Stimulated activated CD8-positive, alpha-beta memory T cell treated with anti-CD3 and anti-CD28 coated beads, Interleukin-15, amount 100 ng/mL, for 4 hours (primary cell): ENCODE data around the gene SHB.
A peak's percentile ranks its signal among the peaks of the same experiment; 100 is the strongest.

Experiments used
- DNase-seq, 2 donors: peaks; one replicate each; pipeline ENCODE4 v3.0.0-alpha.2; 2020; ENCODE audit warnings: low read depth in 2 of 2

SHB gene

DNA sequence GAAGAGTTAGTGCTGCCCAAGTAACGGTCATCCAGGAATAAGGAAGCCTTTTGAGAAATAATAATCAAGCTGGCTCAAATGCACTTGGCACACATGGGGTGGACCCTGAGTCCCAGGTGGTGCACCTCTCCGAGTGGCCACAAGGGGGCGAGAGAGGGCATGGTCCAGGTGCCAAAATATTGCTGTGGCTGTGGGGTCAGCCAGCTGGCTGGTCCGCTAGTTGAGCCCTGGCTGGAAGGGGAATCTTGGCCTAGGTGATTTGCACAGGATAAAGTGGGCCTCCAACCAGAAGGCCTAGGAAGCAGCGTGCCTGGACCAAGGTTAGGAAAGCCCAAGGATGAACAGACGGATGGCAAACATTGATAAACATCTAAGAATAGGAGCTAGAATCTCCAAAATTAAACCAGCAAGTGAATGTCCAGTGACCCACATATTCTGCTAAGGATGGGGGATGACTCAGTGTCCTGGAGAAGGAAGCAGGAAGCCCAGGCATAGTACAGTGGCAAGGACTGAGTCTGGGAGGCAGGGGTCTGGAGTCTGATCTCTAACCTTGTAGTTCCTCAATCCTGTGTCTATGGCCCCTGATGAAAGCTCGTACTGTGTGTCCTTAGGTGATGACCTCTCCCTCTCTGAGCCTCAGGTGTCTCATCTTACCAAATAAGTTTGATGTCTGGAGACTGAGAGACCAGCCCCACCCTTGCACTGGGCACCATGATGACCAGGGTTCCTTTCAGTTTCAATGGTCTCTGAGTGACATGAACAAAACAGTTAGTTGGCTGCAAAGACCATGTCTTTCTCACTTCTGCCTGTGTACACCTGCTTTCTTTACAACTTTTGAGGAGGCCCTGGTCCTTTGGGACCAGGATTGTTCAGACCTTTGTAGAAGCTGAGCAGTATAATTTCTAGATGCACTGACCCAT, 19.2 kb upstream of the SHB start:
- peak in 1 of 2 donors; percentile 24 for DNase-seq

DNA sequence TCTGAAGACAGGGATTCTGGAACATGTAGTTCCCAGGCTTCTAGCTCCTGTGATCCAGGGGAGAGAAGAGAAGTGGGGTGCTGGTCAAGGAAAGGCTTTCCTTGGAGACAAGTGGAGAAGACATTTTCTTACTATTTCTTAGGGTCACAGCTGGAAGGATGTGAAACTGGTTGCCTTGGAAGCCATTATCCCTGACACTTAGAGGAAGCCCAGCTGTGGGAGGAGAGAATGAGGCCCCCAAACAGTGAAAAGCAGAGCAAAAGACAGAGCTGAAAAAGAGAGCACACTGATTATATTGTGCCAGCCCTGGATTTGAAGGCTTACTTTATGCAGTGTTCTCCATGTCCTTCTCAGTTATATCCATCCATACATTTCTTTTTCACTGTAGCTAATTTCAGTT, 17.5 kb upstream of the SHB start:
- DNase-seq = no peak

DNA sequence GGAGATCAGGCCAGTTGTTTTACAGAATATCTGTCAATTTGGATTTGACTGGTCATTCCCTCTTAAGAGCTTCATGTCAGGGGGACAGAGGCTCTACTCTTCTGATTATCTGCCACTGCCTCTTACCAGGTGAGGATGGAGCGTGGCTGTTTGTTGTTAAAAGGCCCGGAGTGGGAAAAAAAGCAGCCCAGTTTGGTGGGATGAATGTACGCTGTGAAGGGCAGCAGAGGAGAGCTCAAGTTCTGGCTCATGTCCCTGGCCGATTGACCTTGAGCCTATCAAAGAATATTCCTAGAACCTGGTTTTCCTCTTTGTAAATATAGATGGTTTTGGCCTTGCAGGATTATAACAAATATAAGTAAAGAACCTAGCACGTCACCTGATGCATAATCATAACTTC, 16.3 kb upstream of the SHB start:
- no peak for DNase-seq

DNA sequence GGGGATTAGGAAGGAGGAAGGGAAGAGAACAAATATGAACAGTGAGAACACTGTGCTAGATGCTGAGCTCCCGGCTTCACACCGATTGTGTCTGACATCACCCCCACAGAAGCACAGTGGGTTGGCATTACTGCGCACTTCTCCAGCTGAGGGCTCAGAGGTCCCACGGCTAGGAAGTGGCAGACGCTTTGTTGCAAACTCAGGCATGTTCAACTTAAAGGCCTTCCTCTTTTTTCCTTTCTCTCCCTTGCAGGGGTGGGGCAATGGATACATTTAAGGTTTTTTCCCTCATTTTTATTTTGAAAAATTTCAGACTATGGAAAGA, 15.5 kb upstream of the SHB start:
- no peak for DNase-seq

DNA sequence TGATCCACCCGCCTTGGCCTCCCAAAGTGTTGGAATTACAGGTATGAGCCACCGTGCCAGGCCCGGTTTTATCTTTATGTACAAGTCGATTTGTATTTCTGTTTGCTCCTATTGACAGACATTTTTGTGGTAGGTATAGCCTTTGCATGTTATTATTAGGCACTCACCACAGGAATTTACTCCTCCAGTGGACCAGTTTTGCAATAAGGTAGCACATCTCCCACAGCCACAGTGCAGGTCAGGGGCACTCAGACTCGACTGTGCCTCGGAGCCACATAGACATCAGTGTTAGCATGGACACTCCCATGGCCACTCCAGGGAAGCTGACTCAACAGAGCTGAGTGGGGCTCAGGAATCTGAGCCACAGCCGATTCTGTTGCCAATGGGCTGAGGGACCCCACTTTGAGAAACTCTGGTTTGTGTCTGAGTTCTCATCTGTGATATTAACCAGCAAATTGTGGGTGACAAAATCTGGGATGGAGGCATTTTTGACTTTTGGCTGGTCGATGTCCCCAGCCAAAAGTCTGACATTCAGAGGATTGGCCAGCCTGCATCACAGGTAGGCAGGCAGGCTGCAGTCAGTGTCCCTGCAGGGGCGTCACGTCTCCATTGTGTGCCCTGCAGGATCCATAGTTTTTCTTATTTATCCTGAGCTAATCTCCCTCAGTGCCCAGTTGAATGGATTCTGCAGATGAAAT, 15.0 kb upstream of the SHB start:
- no peak for DNase-seq

DNA sequence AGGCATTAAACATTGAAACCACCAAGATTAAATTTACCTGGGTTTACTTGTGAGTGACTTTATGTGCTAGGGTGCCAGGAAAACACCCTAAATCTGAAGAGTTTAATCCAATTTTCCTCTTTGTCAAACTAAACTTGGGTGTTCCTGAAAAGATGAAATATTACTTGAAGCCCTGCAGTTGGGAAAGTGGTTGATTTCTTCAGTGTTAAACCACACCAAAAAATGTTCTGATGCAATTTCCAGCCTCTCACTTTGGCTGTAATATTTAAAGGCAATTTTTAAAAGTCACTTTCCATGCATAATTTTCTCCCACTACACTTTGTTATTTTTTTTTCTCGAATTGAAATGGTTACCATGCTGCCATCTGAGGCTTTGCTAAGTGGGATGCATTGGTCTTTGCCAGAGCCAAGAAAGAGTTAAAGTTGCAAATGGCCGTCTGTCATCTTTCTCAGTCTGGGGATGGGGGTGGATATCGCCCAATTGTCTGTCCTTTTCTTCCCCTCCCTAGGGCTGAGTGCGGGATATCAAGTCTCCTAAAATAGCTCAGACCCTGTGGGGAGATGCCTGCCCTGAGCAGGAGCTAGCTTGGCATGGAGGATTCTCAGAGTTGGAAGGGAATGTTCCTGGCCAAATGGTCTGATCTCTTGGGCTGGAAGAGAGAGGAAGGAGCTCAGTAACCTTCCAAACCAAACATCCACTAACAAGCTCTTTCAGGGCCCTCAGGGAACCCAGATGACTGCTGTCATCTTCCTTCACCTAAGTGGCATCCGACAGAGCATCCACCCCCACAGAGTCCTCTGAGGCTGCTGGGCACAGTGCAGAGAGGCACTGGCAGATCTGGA, 13.6 kb upstream of the SHB start:
- DNase-seq = no peak

DNA sequence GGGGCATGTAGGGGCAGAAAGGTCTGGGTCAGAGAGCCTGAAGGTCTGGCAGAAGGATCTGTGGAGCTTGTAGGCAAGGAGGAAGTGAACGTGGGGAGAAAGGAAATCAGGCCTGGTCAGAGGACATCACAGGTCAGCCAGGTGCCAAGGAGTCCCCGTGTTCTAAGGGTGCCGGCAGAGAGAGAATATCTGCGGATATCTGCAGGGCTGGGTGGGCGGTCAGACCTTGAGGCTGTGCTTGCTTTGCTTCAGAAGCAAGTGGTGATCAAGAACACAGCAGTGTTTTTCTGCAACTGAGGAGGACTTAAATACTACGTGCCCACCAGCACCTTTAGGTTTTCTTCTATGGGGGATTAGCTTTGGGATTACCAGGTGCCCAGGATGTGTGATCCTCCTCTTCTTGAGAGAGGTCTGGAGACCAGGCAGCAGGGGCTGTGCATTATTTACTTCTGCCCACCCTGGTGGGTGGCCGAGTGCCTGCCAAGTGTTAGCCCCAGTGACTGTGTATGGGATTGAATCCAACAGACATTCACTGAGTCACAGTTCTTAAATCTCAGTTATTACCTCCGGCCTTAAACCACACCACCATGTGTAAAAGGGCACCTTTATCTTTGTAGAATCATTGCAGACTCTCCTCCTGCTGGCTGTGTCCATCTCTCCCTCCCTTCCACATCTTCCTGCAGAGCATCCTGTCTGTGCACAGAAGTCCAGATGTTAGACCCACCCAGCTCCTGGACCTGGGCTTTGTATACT, 12.5 kb upstream of the SHB start:
- no peak for DNase-seq

DNA sequence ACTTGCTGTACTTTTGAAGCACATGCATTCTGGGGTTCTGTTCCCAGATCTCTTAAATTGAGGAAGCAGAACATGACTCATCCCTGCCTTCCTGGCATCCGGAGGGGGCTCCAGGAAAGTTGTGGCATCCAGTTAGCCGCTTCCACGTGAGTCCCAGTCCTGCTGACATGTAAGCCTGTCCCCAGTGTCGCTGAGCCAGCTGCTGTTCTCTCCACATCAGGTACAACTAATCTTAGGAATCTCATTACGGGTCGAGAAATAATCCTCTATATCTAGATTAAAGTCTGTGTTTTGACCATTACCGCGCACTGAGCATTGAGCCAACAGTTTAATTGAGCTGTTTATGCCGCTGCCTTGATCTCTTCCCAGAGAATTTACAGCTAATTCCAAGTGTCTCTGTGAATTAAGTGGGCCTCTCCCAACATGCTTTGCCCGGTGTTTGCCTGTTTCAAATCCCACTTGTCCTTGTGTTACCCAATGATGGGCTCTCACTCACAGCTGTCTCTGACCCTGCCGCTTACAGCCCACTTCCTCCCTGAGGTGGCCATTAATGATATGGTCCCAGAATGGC, 10.5 kb upstream of the SHB start:
- no peak for DNase-seq

DNA sequence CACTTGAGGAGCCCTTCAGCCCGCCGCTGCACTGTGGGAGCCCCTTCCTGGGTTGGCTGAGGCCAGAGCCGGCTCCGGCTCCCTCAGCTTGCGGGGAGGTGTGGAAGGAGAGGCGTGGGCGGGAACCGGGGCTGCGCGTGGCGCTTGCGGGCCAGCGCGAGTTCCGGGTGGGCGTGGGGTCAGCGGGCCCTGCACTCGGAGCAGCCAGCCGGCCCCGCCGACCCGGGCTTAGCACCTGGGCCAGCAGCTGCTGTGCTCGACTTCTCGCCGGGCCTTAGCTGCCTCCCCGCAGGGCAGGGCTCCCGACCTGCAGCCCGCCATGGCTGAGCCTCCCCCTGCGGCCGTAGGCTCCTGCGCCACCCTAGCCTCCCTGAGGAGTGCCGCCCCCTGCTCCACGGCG, 6.2 kb upstream of the SHB start:
- DNase-seq = no peak

DNA sequence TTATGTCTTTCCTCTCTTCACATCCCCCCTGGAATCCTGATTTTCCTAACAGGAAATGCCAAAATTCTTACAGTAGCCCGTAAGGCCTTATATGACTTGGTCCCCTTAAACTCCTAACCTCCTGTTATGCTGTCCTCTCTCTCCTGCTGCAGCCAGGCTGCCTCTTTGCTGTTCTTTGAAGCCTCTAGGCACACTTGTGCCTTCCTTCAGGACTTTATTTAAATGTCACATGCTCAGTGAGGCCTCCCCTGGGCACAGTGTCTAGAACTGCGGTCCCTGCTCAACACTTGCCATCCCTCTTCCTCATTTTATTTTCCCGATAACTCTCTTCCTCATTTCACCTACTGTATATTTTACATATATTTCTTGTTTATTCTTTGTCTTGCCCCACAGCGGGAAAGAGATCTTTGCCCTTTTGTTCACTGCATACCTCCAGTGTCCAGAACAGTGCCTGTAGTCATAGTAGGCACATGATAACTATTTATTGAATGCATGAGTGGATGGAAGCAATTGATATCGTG, 5.5 kb upstream of the SHB start:
- DNase-seq = no peak

DNA sequence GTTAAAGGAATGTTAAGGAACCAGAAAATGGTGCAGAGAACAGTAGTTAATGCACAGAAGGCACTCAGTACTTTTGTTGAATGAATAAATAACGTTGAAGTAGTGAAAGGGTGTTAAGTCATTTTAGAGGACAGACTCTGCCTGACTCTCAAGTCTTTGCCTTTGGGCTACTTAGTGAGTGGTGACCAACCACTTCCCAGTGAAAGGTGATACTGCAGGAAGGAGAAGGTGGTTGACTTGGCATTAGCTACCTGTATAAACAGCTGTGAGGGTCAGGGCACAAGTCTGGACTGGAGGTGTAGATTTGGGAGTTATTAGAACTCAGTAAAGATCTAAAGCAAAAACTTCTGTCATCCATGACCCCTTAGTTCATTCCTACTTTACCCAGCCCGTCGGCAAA, 4.9 kb upstream of the SHB start:
- DNase-seq = no peak

DNA sequence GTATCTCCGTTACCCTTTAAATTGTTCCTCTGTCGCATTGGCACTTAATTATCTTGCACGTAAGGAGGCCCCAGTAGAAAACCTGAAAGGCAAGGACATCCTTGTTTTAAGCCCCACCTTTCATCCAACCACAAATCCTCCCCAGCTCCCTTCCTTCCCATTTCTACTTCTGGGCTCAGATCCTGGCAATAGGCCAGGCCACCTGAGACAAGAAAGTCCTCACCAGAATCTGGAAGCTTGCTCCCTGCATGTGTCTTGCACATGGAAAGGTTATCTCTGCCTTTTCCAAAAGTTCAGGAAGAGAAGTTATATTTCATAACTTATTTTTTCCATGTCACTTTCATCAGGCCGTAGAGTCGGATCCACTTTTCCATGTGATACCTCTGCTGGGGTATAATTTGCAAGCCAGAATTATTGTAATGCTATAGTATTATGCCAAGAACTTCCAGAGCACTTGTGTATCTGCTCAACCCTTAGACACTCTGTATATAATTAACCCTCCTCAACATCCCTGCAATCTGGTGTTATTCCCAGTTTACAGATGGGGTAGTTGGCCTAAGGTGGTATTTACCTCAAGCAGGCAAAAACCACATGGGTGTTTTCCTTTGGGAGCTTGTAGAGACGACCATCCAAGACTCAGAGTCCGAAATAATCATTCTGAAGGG, 2.6 kb upstream of the SHB start:
- DNase-seq = no peak

DNA sequence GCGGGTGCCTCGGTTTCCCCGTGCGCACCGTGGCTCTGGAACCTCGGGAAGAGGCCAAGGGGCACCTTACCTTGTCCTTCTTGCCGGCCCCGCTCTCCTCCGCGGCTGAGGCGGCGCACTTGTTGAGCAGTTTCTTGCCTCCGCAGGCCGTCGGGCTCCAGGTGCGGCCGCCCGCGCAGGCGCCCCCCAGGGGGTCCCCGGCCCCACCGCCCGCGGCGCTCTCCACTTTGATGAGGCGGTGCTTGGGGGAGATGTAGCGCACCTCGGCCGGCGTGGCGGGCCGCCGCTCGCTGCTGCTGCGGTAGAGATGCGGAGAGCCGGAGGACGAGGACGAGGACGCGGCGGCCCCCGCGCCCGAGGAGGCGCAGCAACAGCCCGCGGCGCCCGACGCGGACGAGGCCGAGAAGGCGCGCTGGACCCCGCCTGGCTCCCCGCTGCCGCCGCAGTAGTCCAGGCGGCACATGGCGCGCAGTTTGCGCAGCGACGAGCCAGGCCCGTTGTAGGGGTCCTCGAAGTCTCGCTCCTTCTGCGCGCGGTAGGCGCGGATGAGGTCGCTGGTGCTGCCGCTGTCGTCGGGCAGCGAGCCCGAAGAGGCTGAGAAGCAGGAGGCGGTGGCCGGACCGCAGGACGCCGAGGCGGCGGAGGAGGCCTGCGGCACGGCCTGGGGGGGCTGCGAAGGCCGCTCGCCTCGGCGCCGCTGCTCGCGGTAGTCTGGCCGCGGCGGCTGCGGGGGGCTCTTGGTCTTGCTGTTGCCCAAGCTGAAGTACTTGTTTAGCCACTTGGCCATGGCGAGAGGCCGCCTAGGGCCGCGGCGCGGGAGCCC, 957 bp downstream of the SHB start:
- no peak for DNase-seq

DNA sequence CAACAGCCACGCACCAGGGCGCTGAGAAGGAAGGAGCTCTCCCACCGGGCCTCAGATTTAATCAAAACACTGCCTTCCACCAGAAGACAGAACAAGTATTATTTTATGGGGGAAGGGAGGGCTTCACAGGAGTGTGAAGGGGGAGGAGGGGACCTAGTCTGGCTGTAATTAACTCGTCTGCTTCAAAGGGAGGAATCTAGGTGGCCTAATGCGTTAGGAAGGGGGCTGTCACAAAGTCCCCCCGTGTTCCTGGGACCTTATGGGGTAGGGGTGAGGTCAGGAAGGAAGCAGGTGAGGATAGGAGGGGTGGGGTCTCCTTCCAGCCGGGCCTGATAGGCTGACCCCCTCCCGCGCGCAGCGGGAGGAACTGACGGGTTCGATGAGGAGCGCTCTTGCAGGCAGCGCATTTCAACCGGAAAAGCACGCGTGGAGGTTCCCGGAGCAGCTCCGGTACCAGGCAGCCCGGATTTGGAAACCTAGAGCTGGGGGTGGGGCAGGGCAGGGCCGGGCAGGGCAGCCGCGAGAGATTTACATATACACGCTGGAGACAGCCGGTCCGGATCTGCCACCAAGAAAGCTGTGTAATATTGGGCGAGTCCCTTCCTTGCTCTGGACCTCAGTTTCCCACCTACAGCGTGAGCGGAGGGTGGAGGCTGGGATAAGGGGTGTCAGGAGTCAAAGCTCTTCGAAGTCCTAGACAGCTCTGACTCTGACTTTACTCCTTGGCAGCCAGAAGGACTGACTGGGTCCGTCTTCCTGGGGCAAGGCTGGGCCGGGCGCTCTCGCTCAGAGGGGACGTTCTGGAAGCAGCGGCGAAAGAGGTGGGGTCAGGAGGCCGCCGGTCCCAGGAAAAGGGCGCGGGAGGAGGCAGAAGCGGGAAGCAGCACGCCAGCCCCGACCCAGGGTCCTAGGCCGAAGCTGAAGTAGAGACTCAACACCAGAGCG, 1.8 kb downstream of the SHB start:
- DNase-seq = no peak

DNA sequence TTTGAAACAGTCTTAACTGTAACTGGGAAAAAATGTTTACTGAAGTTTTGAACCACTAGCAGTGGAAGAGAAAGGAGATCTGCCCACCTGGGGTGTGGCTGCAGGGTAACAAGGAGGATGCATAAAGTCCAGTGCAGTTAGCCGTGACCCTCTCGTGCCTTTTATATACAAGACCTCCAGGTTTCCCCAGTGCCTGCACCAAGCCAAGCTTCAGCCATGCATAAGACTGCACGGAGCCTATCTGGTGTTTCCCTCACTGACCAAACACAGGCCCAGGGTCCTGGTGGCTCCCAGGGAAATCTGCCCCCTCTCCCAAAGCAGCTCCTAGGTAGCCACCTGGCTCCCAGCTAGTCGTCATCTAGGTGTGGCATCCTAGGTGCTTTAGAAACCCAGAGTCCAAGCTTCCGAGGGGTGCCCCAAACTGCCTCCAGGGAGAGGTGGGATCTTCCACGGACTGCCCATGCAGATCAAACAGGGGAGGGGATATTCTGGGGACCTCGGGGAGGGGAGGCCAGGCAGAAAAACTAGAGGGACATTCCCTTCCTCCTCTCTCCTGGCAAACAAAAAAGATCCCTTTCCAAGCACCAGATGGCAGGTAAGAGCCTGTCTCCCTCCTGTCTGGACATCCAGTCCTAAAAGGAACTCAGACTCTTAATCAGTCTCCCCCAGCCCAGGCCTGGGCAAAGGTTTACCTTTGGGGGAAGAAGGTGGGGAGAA, 2.7 kb downstream of the SHB start:
- DNase-seq = no peak

DNA sequence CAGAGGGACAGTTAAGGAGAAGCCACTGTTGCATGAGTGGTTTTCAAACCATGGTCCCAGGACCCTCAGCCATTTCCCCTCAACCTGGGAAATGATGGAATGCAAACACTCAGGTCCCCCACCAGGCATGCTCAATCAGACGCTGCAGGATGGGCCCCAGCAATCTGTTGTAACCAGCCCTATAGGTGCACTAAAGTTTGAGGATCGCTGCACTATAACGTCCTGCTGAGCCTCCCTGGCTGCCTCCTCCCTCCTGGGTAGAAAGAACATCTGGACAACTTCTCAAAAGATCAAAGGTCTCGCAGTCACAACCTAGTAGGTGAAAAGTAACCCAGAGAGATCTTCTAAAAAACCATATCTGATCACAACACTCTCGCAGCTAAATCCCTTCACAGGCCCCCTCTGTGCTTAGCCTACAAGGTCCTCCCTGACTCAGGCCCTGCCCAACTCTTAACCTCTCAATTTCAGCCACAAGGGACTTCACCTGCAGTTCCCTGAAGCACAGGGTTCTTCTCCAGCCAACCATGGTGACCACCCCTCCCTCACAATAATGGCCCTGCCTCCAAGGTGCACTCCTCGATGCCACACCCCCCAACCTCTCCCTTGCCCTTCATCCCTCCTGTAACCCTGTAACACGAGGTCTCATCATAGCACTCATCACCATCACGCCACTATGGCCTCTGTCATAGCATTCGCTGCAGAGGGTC, 3.5 kb downstream of the SHB start:
- no peak for DNase-seq

DNA sequence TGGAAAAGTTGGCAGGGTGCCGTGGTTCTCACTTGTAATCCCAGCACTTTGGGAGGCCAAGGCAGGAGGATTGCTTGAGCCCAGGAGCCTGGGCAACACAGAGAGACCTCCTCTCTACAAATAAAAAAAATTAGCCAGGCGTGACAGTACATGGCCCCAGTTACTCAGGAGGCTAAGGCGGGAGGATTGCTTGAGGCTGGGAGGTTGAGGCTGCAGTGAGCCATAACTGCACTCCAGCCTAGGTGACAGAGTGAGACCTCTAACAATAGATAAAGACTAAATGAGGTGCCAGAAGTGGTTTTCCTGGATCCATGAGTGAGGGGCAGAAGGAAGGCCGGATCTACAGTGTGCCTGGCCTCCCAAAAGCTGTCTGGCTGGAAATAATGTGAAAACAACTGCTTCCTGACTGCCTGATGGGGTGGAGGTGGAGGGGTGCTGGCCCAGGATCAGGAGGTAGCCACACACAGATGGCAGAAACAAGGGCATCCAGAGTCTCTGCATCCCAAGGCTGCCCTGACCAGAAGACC, 4.1 kb downstream of the SHB start:
- DNase-seq = no peak
